Measurements from ENCODE around the gene MAP4K5. TPM values are rescaled to one million over a fixed set of nuclear protein-coding genes. Genes with fewer than 3 reads are reported as not detected.
A peak's percentile ranks its signal among the peaks of the same experiment; 100 is the strongest.

The MAP4K5 gene
- total and polyA plus RNA-seq, 4 donors, result 12.4 to 105 (median 30.2) TPM

- Histone ChIP-seq H3K27ac (ENCODE audit: low read depth in 1 of 2, low read length in 1 of 2) (peak overlapping the region; percentile 94 to 98), H3K36me3 (ENCODE audit: control insufficient read depth in 4 of 4, insufficient read depth in 4 of 4, low read length in 4 of 4) (peaks cover 0 to 3% (median 1%) of the 10 kb centered on the region in 4 donors), H3K27me3 (ENCODE audit: control insufficient read depth in 3 of 3, insufficient read depth in 3 of 3, low read length in 2 of 3) (peaks cover 0 to 3% (median 0%) of the 10 kb centered on the region in 3 donors), H3K4me3 (peak overlapping the region; percentile 97), H3K9ac (ENCODE audit: insufficient read depth in 1 of 2, low read length in 2 of 2) (peak overlapping the region; percentile 92 to 94), H3K4me1 (ENCODE audit: control insufficient read depth in 5 of 5, insufficient read depth in 5 of 5, low read length in 5 of 5) (peaks cover 0 to 30% (median 9%) of the 10 kb centered on the region in 5 donors), H3K9me3 (ENCODE audit: control insufficient read depth in 4 of 4, insufficient read depth in 3 of 4, low read length in 3 of 4) (no peaks in the 10 kb centered on the region)
- DNase-seq (peak; percentile 66 to 74 (median 69)), ATAC-seq (ENCODE audit: insufficient read depth, low FRiP score) (peak; percentile 35)
- TF ChIP-seq, protein P1, sequence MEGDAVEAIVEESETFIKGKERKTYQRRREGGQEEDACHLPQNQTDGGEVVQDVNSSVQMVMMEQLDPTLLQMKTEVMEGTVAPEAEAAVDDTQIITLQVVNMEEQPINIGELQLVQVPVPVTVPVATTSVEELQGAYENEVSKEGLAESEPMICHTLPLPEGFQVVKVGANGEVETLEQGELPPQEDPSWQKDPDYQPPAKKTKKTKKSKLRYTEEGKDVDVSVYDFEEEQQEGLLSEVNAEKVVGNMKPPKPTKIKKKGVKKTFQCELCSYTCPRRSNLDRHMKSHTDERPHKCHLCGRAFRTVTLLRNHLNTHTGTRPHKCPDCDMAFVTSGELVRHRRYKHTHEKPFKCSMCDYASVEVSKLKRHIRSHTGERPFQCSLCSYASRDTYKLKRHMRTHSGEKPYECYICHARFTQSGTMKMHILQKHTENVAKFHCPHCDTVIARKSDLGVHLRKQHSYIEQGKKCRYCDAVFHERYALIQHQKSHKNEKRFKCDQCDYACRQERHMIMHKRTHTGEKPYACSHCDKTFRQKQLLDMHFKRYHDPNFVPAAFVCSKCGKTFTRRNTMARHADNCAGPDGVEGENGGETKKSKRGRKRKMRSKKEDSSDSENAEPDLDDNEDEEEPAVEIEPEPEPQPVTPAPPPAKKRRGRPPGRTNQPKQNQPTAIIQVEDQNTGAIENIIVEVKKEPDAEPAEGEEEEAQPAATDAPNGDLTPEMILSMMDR (IDR thresholded peaks at IDR 0.05; ENCODE audit: control extremely low read depth, extremely low read depth), result no peak
- WGBS, 2 donors, result 1% methylated on average over 57 to 82 of the region's 82 CpGs
Measured at GRCh38 chr14:50531595-50532501, 521 bp downstream of the MAP4K5 start.

DNA sequence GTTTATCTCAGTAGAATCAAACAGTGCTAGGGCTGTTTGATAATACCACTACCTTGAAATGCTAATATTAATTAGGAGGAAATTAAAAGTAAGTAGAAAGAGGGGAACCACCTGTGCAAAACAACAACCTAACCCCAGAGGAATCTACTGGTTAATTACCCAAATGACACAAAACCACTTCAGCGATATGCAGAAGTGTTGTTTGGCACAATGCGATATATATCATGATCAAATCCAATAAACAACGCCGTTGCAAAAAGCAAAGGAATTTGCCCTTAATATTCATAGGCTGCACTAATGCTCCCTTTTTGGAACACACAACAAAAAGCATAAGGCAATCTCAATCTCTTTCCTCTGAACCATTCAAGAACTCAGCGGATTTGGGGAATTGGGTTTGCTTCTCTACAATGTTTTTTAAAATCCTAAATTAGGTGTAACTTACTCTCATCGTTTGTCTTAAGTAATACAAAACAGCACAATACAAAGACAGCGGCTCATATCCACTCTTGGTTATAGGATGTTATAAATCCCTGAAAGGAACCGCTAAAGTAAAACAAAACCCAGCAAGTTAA, 1.5 kb downstream of the MAP4K5 start:
- TF ChIP-seq, protein P1 (IDR thresholded peaks at IDR 0.05; ENCODE audit: control extremely low read depth, extremely low read depth), result no peak
- no peak overlapping the region for H3K27ac ChIP-seq (ENCODE audit: low read depth in 1 of 2, low read length in 1 of 2)
- 42 to 60% methylated on average over 8 of the region's 8 CpGs for WGBS, 2 donors
- H3K9ac ChIP-seq (ENCODE audit: insufficient read depth in 1 of 2, low read length in 2 of 2), result peak overlapping the region; percentile 82 to 94
- peak in 2 of 3 donors; percentile 52 to 62 for DNase-seq
- H3K9me3 ChIP-seq (ENCODE audit: control insufficient read depth in 4 of 4, insufficient read depth in 3 of 4, low read length in 3 of 4), result no peaks in the 10 kb centered on the region
- peaks cover 0 to 3% (median 1%) of the 10 kb centered on the region in 4 donors for H3K36me3 ChIP-seq (ENCODE audit: control insufficient read depth in 4 of 4, insufficient read depth in 4 of 4, low read length in 4 of 4)
- peaks cover 0 to 3% (median 0%) of the 10 kb centered on the region in 3 donors for H3K27me3 ChIP-seq (ENCODE audit: control insufficient read depth in 3 of 3, insufficient read depth in 3 of 3, low read length in 2 of 3)
- H3K4me3 ChIP-seq, result peak overlapping the region; percentile 30
- ATAC-seq (ENCODE audit: insufficient read depth, low FRiP score), result no peak
- H3K4me1 ChIP-seq (ENCODE audit: control insufficient read depth in 5 of 5, insufficient read depth in 5 of 5, low read length in 5 of 5), result peaks cover 0 to 32% (median 9%) of the 10 kb centered on the region in 5 donors

DNA sequence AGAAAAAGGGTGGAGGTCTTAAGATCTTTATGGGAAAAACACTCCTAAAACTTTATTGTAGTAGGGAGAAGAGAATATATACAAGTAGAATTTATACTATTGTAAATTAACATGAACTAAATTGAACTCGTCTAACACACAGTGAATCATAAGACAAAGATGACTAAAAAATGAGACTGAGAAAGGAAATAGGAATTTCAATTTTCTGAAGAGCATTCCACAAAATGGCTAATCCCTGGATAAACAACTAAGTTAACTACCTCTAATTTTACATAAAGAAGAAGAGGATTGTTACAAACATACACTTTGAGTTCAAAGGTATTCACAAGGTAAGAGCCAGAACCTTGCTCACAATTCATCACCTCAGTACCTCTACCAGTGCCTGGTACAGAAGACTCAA, 2.0 kb downstream of the MAP4K5 start:
- Histone ChIP-seq H3K4me3 (no peak overlapping the region), H3K27me3 (ENCODE audit: control insufficient read depth in 3 of 3, insufficient read depth in 3 of 3, low read length in 2 of 3) (peaks cover 0 to 3% (median 0%) of the 10 kb centered on the region in 3 donors), H3K27ac (ENCODE audit: low read depth in 1 of 2, low read length in 1 of 2) (no peak overlapping the region), H3K4me1 (ENCODE audit: control insufficient read depth in 5 of 5, insufficient read depth in 5 of 5, low read length in 5 of 5) (peaks cover 0 to 32% (median 9%) of the 10 kb centered on the region in 5 donors), H3K36me3 (ENCODE audit: control insufficient read depth in 4 of 4, insufficient read depth in 4 of 4, low read length in 4 of 4) (peaks cover 0 to 3% (median 1%) of the 10 kb centered on the region in 4 donors), H3K9me3 (ENCODE audit: control insufficient read depth in 4 of 4, insufficient read depth in 3 of 4, low read length in 3 of 4) (no peaks in the 10 kb centered on the region), H3K9ac (ENCODE audit: insufficient read depth in 1 of 2, low read length in 2 of 2) (peak overlapping the region; percentile 82 to 94)
- WGBS, 2 donors, result 23 to 51% methylated on average over 1 of the region's 1 CpG
- TF ChIP-seq, protein P1 (IDR thresholded peaks at IDR 0.05; ENCODE audit: control extremely low read depth, extremely low read depth), result no peak
- DNase-seq, result no peak
- ATAC-seq (ENCODE audit: insufficient read depth, low FRiP score), result no peak

Data from lung (tissue), 12 donors.